A673 (cell line): ENCODE measurements around the gene MRM2.

Experiments
- EZH2 ChIP-seq: fragments of 200-600 bp; sonication (generic); IDR thresholded peaks from 2 replicates; pipeline ENCODE4 v1.6.1; 2017; ENCODE audit warnings: borderline replicate concordance, low read depth, mild to moderate bottlenecking, mixed read lengths, antibody characterized with exemption, low read length; ENCODE audit not compliant: poor library complexity, severe bottlenecking
- TF ChIP-seq, protein P1 (sequence below): fragments of 300-800, 200-600 bp; sonication (generic); conservative IDR thresholded peaks from 2 replicates; pipeline ENCODE4 v1.5.1; 2017; ENCODE audit warnings: low read depth, mild to moderate bottlenecking, antibody characterized with exemption, low read length, moderate library complexity, mixed read lengths

DNA sequence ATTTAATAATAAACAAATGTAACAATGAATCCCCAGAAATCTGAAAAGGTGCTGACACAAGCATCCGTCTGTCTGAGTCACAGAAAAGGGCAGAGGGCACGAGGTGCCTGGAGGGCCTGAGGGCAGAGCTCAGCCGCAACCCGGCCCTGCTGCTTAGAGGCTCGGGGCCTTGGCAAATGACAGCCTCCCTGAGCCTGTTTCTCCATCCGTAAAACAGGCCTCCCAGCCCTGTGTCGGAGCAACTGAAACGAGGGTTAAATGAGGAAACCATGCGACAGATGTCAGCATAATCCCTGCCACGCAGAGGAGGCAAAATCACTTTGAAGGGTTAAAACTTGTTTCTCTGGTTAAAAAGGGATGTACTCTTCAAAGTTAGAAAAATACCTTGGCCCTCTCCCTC lies 24.9 kb upstream of the MRM2 start:
- no peak for TF ChIP-seq EZH2
- TF ChIP-seq, protein P1, sequence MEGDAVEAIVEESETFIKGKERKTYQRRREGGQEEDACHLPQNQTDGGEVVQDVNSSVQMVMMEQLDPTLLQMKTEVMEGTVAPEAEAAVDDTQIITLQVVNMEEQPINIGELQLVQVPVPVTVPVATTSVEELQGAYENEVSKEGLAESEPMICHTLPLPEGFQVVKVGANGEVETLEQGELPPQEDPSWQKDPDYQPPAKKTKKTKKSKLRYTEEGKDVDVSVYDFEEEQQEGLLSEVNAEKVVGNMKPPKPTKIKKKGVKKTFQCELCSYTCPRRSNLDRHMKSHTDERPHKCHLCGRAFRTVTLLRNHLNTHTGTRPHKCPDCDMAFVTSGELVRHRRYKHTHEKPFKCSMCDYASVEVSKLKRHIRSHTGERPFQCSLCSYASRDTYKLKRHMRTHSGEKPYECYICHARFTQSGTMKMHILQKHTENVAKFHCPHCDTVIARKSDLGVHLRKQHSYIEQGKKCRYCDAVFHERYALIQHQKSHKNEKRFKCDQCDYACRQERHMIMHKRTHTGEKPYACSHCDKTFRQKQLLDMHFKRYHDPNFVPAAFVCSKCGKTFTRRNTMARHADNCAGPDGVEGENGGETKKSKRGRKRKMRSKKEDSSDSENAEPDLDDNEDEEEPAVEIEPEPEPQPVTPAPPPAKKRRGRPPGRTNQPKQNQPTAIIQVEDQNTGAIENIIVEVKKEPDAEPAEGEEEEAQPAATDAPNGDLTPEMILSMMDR: no peak
